Small intestine (tissue), 7 donors: Measurements from ENCODE around the gene OR1E2. TPM values are rescaled to one million over a fixed set of nuclear protein-coding genes. Genes with fewer than 3 reads are reported as not detected.
"Not testable (repeated sequence)": the region's sequence is repeated elsewhere in the genome, so short reads cannot be mapped to it uniquely, and the experiment has no call there.

Source experiments
- DNase-seq, 2 donors: peaks; one replicate each; pipeline versions ENCODE4 v3.0.0 to v3.0.0-alpha.2; 2013
- FAIRE-seq: peaks from 2 replicates; lab custom pipeline; 2012; peaks lifted over from hg19 to GRCh38; lab: Jason Lieb, UNC
- H3K27ac ChIP-seq, 3 donors: one replicate each; pipeline ENCODE4 v1.5.1; 2013; ENCODE audit warnings: low read length in 2 of 3, mild to moderate bottlenecking in 2 of 3, control low read depth in 1 of 3, inconsistent platforms in 1 of 3, low read depth in 1 of 3, moderate library complexity in 1 of 3
- H3K27me3 ChIP-seq, 3 donors: one replicate each; pipeline ENCODE4 v1.6.1; 2013; ENCODE audit warnings: low read length in 3 of 3, inconsistent platforms in 1 of 3; ENCODE audit not compliant: control insufficient read depth in 3 of 3, insufficient read depth in 3 of 3
- H3K36me3 ChIP-seq, 3 donors: one replicate each; pipeline ENCODE4 v1.6.1; 2013; ENCODE audit warnings: low read length in 3 of 3, inconsistent platforms in 1 of 3, low read depth in 1 of 3, mild to moderate bottlenecking in 1 of 3, moderate library complexity in 1 of 3; ENCODE audit not compliant: control insufficient read depth in 3 of 3, insufficient read depth in 2 of 3
- H3K4me1 ChIP-seq, 3 donors: one replicate each; pipeline ENCODE4 v1.6.1; 2013; ENCODE audit warnings: low read length in 2 of 3, inconsistent platforms in 1 of 3, low read depth in 1 of 3, mild to moderate bottlenecking in 1 of 3, moderate library complexity in 1 of 3; ENCODE audit not compliant: control insufficient read depth in 3 of 3, insufficient read depth in 2 of 3
- H3K4me3 ChIP-seq, 3 donors: one replicate each; pipeline ENCODE4 v1.5.1; 2013; ENCODE audit warnings: low read length in 3 of 3, control low read depth in 1 of 3, inconsistent platforms in 1 of 3, low read depth in 1 of 3, mild to moderate bottlenecking in 1 of 3, moderate library complexity in 1 of 3
- H3K9me3 ChIP-seq, 2 donors: one replicate each; pipeline ENCODE4 v1.6.1; 2013; ENCODE audit warnings: low read depth in 1 of 2, low read length in 1 of 2; ENCODE audit not compliant: control insufficient read depth in 2 of 2, insufficient read depth in 1 of 2
- WGBS, 3 donors: extraction: QIAGEN DNeasy Blood & Tissue Kit; methylation state at CpG; one replicate each; pipeline ENCODE4 v1.1.7; 2013; 5-methylcytosine and 5-hydroxymethylcytosine counted together
- polyA plus RNA-seq, 4 donors: library from polyadenylated mRNA; stranded (reverse) in 3 of 4; unstranded in 1 of 4; fragments of 200-250 nt in 3 of 4; fragments of 120-200 nt in 1 of 4; gene quantifications; one replicate each; pipeline versions ENCODE4 v1.2.1 to v1.2.3, GENCODE V29; 2013
- donor health status: healthy with polysubstance abuse.
- donor health status: control.
- donor health status: control.
- donor health status: Bipolar disorder and iron deficiency.
- donor health status: healthy.

Gene OR1E2
- polyA plus RNA-seq, 4 donors = not detected

- H3K9me3 ChIP-seq, FAIRE-seq, H3K27me3 ChIP-seq, H3K4me1 ChIP-seq, H3K27ac ChIP-seq, DNase-seq, H3K4me3 ChIP-seq, H3K36me3 ChIP-seq: not testable (repeated sequence)
- 50 to 78% methylated on average over 1 to 4 of the region's 16 CpGs; no CpG with 5 or more reads in 1 of the 3 donors for WGBS, 3 donors
Observed at GRCh38 chr17:3412216-3412615, 21.4 kb downstream of the OR1E2 start.

DNA sequence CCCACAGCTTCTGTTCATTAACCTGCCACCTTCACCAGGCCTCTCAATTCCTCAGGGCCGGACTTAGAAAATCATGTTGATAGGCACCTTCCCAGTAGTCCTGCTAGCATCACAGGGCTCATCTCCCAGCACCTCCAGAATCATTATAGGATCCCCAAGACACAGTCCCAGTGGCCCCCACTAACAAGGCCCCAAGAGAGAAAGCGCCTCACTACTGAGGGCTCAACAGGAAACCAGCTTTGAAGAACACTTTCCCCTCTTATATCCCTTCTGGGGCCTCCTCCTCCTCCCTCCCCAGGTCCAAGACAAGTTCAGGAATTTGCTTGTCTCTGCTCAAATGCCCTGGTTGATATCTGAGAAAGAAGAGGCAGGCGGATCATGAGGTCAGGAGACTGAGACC lies 22.6 kb downstream of the OR1E2 start, which contains the start of gene OR3A3:
Gene OR3A3, plus strand, starts transcription at position 301 of the 400 bp plus-strand sequence.
- Histone ChIP-seq H3K27ac (no peak within 1 kb of the TSS), H3K4me1 (no peaks in the 10 kb centered on the region), H3K4me3 (no peak within 1 kb of the TSS), H3K27me3 (no peaks in the 10 kb centered on the region), H3K9me3 (peaks cover 2 to 3% of the 10 kb centered on the region in 2 donors), H3K36me3 (no peaks in the 10 kb centered on the region)
- no peak for FAIRE-seq
- DNase-seq = no peak
- WGBS, 3 donors = 64 to 82% (median 82%) methylated on average over 3 of the region's 3 CpGs

DNA sequence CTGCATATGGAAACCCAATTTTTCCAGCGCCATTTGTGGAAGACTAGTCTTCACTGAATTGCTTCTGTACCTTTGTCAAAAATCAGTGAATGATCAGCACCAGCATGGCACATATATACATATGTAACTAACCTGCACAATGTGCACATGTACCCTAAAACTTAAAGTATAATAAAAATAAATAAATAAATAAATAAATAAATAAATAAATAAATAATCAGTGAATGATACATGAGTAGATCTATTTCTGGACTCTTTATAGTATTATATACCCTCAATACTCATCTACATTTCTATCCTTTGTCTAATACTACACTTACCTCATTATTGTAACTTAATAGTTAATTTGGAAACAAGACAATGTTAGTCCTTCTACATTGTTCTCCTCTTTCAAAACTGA lies 29.8 kb downstream of the OR1E2 start:
- not testable (repeated sequence) for H3K27me3 ChIP-seq, FAIRE-seq
- 58 to 83% (median 77%) methylated on average over 1 of the region's 1 CpG for WGBS, 3 donors

GRCh38 chr17:3401786-3402185 lies 31.9 kb downstream of the OR1E2 start:
- Histone ChIP-seq H3K36me3 (no peaks in the 10 kb centered on the region), H3K27ac (no peak overlapping the region), H3K4me1 (no peaks in the 10 kb centered on the region), H3K27me3 (no peaks in the 10 kb centered on the region), H3K9me3 (no peaks in the 10 kb centered on the region), H3K4me3 (no peak overlapping the region)
- DNase-seq (no peak), FAIRE-seq (no peak)
- 53 to 64% (median 53%) methylated on average over 2 of the region's 2 CpGs for WGBS, 3 donors

More for the DNA sequence above, 29.8 kb downstream of the OR1E2 start:
- not testable (repeated sequence) for H3K4me1 ChIP-seq, H3K27ac ChIP-seq, DNase-seq, H3K9me3 ChIP-seq, H3K36me3 ChIP-seq, H3K4me3 ChIP-seq

- 49 to 61% (median 55%) methylated on average over 6 of the region's 6 CpGs for whole genome bisulfite sequencing, 3 donors
- no peak for DNase-seq
- no peaks in the 10 kb centered on the region for H3K27me3 ChIP-seq
- no peaks in the 10 kb centered on the region for H3K36me3 ChIP-seq
- no peak overlapping the region for H3K4me3 ChIP-seq
- FAIRE-seq = no peak
- no peaks in the 10 kb centered on the region for H3K4me1 ChIP-seq
- H3K27ac ChIP-seq = no peak overlapping the region
- H3K9me3 ChIP-seq = no peaks in the 10 kb centered on the region
Observed at GRCh38 chr17:3400055-3400454, 33.6 kb downstream of the OR1E2 start.

GRCh38 chr17:3398310-3398709 lies 35.3 kb downstream of the OR1E2 start, which contains the start of gene OR1E1:
OR1E1 (minus strand) TSS chr17:3398410; CDS start chr17:3398410, 0 bp downstream.
- no peak within 1 kb of the TSS for H3K4me3 ChIP-seq
- no peaks in the 10 kb centered on the region for H3K27me3 ChIP-seq
- DNase-seq (no peak), FAIRE-seq (no peak)
- H3K36me3 ChIP-seq = no peaks in the 10 kb centered on the region
- no peaks in the 10 kb centered on the region for H3K9me3 ChIP-seq
- 77 to 86% (median 84%) methylated on average over 1 of the region's 1 CpG for WGBS, 3 donors
- no peak within 1 kb of the TSS for H3K27ac ChIP-seq
- no peaks in the 10 kb centered on the region for H3K4me1 ChIP-seq

- not testable (repeated sequence) for H3K27ac ChIP-seq, H3K4me1 ChIP-seq, H3K36me3 ChIP-seq, H3K4me3 ChIP-seq, H3K9me3 ChIP-seq, DNase-seq, H3K27me3 ChIP-seq, FAIRE-seq
- WGBS, 3 donors = 45 to 54% (median 49%) methylated on average over 7 of the region's 7 CpGs
Observed at GRCh38 chr17:3397801-3398200, 35.8 kb downstream of the OR1E2 start.

GRCh38 chr17:3389791-3390190 lies 43.9 kb downstream of the OR1E2 start:
- Histone ChIP-seq H3K4me1 (no peaks in the 10 kb centered on the region), H3K9me3 (peaks cover 0 to 4% of the 10 kb centered on the region in 2 donors), H3K27ac (no peak overlapping the region), H3K27me3 (peaks cover 0 to 9% (median 5%) of the 10 kb centered on the region in 3 donors), H3K36me3 (no peaks in the 10 kb centered on the region), H3K4me3 (no peak overlapping the region)
- DNase-seq = no peak
- WGBS, 3 donors = 57 to 73% (median 61%) methylated on average over 4 of the region's 4 CpGs
- no peak for FAIRE-seq
